ENCODE measurements around the gene CFAP206. TPM values are rescaled to one million over a fixed set of nuclear protein-coding genes. Genes with fewer than 3 reads are reported as not detected.

CFAP206 gene
- total and polyA plus RNA-seq, 2 experiments from 2014 or later, result not detected

DNA sequence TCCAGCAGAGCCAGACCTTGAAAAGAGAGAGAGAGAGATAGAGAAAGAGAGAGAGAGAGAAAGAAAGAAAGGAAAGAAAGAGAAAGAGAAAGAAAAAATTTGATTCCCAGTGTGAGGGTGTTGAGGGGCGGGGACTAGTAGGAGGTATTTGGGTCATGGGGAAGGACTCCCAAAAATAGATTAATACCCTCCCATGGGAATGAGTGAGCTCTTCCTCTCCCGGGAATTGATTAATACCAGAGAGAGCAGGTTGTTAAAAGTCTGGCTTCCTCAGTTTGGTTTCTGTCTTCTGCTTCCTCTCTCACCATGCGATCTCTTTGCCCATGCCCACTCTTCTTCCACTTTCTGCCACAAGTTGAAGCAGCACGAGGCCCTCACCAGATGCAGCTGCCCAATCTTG lies 28.8 kb upstream of the CFAP206 start:
- no peaks in the 10 kb centered on the region for H3K27me3 Mint-ChIP-seq (ENCODE audit: insufficient read depth, low read depth, poor library complexity)
- Histone ChIP-seq H3K36me3 (ENCODE audit: insufficient read depth) (no peaks in the 10 kb centered on the region), H3K4me1 (ENCODE audit: insufficient read depth) (peaks cover 7% of the 10 kb centered on the region; the same call in 1 of the 2 replicates), H3K4me3 (no peak overlapping the region), H2AFZ (peak overlapping the region; percentile 87), H3K27ac (ENCODE audit: low read depth) (no peak overlapping the region), H3K79me2 (replicated peaks; ENCODE audit: insufficient read depth) (no peaks in the 10 kb centered on the region), H3K27me3 (ENCODE audit: insufficient read depth) (no peaks in the 10 kb centered on the region), H4K20me1 (replicated peaks; ENCODE audit: insufficient read depth) (no peaks in the 10 kb centered on the region), H3K4me2 (no peak overlapping the region), H3K9me2 (ENCODE audit: insufficient read depth) (no peaks in the 10 kb centered on the region), H3F3A (replicated peaks; ENCODE audit: low read depth) (no peaks in the 10 kb centered on the region)
- H3K4me3 Mint-ChIP-seq, result no peak overlapping the region
- TF ChIP-seq, protein P1, sequence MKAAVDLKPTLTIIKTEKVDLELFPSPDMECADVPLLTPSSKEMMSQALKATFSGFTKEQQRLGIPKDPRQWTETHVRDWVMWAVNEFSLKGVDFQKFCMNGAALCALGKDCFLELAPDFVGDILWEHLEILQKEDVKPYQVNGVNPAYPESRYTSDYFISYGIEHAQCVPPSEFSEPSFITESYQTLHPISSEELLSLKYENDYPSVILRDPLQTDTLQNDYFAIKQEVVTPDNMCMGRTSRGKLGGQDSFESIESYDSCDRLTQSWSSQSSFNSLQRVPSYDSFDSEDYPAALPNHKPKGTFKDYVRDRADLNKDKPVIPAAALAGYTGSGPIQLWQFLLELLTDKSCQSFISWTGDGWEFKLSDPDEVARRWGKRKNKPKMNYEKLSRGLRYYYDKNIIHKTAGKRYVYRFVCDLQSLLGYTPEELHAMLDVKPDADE (IDR thresholded peaks at IDR 0.05), result no peak
- TF ChIP-seq POLR2AphosphoS5 (IDR thresholded peaks at IDR 0.05; ENCODE audit: low read depth) (no peak), NANOG (IDR thresholded peaks at IDR 0.05; ENCODE audit: borderline replicate concordance) (no peak)
- TF ChIP-seq, protein P2, sequence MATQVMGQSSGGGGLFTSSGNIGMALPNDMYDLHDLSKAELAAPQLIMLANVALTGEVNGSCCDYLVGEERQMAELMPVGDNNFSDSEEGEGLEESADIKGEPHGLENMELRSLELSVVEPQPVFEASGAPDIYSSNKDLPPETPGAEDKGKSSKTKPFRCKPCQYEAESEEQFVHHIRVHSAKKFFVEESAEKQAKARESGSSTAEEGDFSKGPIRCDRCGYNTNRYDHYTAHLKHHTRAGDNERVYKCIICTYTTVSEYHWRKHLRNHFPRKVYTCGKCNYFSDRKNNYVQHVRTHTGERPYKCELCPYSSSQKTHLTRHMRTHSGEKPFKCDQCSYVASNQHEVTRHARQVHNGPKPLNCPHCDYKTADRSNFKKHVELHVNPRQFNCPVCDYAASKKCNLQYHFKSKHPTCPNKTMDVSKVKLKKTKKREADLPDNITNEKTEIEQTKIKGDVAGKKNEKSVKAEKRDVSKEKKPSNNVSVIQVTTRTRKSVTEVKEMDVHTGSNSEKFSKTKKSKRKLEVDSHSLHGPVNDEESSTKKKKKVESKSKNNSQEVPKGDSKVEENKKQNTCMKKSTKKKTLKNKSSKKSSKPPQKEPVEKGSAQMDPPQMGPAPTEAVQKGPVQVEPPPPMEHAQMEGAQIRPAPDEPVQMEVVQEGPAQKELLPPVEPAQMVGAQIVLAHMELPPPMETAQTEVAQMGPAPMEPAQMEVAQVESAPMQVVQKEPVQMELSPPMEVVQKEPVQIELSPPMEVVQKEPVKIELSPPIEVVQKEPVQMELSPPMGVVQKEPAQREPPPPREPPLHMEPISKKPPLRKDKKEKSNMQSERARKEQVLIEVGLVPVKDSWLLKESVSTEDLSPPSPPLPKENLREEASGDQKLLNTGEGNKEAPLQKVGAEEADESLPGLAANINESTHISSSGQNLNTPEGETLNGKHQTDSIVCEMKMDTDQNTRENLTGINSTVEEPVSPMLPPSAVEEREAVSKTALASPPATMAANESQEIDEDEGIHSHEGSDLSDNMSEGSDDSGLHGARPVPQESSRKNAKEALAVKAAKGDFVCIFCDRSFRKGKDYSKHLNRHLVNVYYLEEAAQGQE (IDR thresholded peaks at IDR 0.05; ENCODE audit: unreplicated experiment), result no peak
- peaks cover 2% of the 10 kb centered on the region; the same call in 2 of the 3 replicates for H3K9me3 Mint-ChIP-seq
- DNase-seq (ENCODE audit: low spot score), result no peak
- no peak overlapping the region; the same call in 1 of the 2 replicates for H3K27ac Mint-ChIP-seq
- no peaks in the 10 kb centered on the region for H3K36me3 Mint-ChIP-seq (ENCODE audit: low read depth)
- H3K4me1 Mint-ChIP-seq, result peaks cover 6% of the 10 kb centered on the region; the same call in 1 of the 3 replicates
- no peak for ATAC-seq

- H3K4me3 Mint-ChIP-seq, result no peak overlapping the region
- DNase-seq (ENCODE audit: low spot score), result no peak
- no peaks in the 10 kb centered on the region for H3K9me3 Mint-ChIP-seq
- no peak overlapping the region for H3K4me3 ChIP-seq
- H3K27ac ChIP-seq (ENCODE audit: low read depth), result no peak overlapping the region
- no peaks in the 10 kb centered on the region for H3K27me3 Mint-ChIP-seq (ENCODE audit: insufficient read depth, low read depth, poor library complexity)
- no peaks in the 10 kb centered on the region for H3K27me3 ChIP-seq (ENCODE audit: insufficient read depth)
- no peak for ATAC-seq
- no peaks in the 10 kb centered on the region for H3K36me3 Mint-ChIP-seq (ENCODE audit: low read depth)
- no peaks in the 10 kb centered on the region for H3F3A ChIP-seq (replicated peaks; ENCODE audit: low read depth)
- peaks cover 7% of the 10 kb centered on the region; the same call in 1 of the 2 replicates for H3K4me1 ChIP-seq (ENCODE audit: insufficient read depth)
- H3K27ac Mint-ChIP-seq, result no peak overlapping the region
- H3K36me3 ChIP-seq (ENCODE audit: insufficient read depth), result no peaks in the 10 kb centered on the region
- H3K4me1 Mint-ChIP-seq, result peaks cover 6% of the 10 kb centered on the region; the same call in 1 of the 3 replicates
- H4K20me1 ChIP-seq (replicated peaks; ENCODE audit: insufficient read depth), result no peaks in the 10 kb centered on the region
- H3K79me2 ChIP-seq (replicated peaks; ENCODE audit: insufficient read depth), result no peaks in the 10 kb centered on the region
- H2AFZ ChIP-seq, result no peak overlapping the region
- no peak overlapping the region for H3K4me2 ChIP-seq
- no peaks in the 10 kb centered on the region for H3K9me2 ChIP-seq (ENCODE audit: insufficient read depth)
- TF ChIP-seq ZNF114 (CRISPR knock-in tag; IDR thresholded peaks at IDR 0.05) (no peak), ZNF462 (CRISPR knock-in tag; IDR thresholded peaks at IDR 0.05) (no peak), NANOG (IDR thresholded peaks at IDR 0.05; ENCODE audit: borderline replicate concordance) (no peak), JUNB (IDR thresholded peaks at IDR 0.05; ENCODE audit: unreplicated experiment) (no peak), POLR2AphosphoS5 (IDR thresholded peaks at IDR 0.05; ENCODE audit: low read depth) (no peak), CREB1 (CRISPR knock-in tag; IDR thresholded peaks at IDR 0.05; ENCODE audit: low read depth) (no peak), ZNF331 (CRISPR knock-in tag; IDR thresholded peaks at IDR 0.05; ENCODE audit: low read depth) (no peak)
Observed at GRCh38 chr6:87382861-87383260, 24.9 kb upstream of the CFAP206 start.
